GM19351 (cell line): Measurements from ENCODE around the gene GRID1.

Experiments used
- ATAC-seq: cut with Tn5 transposase; IDR thresholded peaks from one replicate; pipeline ENCODE4 v1.9.1; 2021; ENCODE audit warnings: mild to moderate bottlenecking, moderate library complexity; ENCODE audit not compliant: unreplicated experiment

The GRID1 gene

DNA sequence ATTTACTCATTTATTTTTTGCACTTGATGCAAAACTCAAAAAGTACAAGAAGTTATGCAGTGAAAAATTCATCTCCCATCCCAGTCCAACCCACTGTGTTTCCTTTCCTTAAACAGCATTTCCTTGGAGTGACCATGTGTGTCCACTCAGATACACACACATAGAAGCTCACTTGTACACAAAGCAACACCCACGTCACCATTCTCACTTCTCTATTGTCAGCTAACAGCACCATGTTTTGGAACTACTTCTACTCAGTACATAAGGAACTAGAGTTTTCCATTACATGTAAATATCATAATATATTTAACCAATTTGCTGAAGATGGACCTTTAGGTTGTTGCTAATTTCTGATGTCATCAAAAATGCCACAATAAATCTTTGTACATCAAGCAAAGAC, 167.6 kb downstream of the GRID1 start:
- no peak for ATAC-seq

DNA sequence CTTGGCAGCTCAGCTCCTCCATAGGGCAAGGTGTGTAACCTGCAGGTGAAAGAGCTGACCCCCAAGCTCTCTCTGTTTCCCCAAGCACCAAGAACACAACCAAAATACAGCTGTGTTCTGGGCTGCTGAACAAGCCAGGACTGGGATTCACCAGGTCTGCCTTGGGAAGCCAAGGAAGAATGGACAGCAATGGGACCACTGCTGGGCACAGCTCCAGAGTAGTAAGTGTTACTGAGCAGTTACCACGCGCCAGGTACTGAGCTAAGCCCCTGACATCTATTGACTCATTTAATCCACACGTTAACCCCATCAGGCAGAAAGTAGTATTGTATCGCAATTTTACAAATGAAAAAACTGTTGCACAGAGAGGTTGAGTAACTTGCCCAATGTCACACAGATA, 168.3 kb downstream of the GRID1 start:
- ATAC-seq = no peak

DNA sequence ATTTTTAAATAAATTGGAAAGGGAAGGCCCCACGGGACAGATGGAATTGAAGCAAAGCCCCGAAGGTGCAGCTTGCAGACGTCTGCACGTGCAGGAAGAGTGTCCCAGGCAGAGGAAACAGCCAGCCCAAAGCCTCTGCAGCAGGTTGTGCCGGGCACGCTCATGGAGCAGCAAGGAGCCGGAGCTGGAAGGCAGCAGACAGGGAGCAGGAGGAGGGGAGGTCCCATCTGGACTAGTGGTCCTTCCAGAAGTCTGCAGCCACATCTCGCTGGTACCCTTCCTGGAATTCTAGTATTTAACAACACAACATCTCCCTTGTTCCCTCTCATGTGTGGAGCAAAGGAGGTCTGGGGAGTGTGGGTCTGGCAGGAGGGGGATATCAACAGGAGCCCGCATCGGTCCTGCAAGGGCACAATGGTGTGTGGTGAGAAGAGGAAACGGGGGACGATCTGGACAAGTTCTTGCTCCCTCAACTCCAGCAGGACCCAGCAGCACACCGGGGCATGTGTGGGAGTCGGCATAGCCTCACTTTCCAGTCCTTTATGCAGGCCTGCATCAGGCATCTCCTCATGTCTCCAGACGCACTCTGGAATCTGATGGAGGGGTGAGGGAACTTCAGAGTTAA, 169.3 kb downstream of the GRID1 start:
- no peak for ATAC-seq

DNA sequence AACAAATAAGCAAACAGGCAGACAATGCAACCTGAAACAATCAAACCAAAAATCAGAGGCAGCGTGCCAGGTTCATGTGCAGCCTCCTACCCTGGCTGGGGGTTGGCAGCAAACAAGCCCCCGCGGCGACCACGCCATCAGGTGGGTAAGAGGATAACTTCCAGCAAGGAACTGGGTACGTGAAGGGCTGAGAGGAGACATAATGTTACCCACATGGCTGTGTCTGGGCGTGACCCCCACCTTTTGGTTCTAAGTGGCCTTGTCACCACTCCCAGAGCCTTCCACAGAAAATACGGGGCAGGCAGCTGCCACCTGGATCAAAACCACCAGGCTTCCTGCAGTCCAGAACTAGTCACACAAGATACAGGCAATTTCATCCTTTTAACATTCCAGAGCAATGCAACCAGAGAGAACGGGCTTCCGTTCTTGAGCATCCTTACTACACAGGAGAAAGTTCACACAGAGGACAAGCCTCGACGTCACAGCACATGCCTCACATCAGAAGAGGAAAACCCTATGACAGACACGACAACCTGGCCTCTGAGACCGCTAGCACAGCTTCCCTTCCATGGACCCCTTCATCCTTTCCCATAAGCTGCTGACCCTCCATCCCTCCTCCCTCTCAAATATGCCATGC, 171.0 kb downstream of the GRID1 start:
- ATAC-seq = no peak

DNA sequence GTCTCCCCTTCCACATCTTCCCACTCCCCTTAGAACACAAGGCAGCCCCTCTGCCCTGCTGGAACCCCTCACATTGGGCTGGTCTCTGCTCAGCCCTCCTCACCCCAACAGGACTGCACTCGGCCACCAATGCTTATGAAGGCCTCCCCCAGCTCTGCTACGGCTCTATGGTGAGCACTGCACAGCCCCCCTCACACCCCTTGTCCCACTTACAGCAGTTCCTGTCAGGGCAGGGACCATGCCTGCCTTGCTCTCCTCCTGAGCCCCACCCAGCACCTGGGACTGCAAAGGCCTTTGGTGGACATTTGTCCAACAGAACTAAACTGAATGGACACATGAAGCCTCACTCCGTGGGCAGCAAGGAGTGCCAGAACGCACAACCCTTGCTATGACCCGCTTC, 171.9 kb downstream of the GRID1 start:
- no peak for ATAC-seq

DNA sequence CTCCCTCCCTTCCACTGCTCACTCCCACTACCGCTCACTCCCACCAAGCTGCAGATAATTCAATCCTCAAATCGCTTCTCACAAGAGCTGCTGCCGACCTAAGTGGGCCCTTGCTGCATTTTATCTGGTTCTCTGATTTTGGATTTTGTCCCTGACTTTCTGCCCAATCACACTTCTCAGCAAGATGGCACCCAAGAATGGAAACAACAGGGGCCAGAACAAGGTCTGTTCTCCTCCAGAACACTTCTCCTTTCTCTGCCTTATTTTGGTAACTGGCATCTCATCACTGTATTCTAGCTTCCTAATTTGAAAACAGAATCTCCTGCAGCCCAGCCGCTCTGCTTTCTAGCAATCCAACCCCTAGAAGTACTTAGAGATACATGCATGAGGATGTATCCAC, 172.8 kb downstream of the GRID1 start:
- ATAC-seq = no peak

DNA sequence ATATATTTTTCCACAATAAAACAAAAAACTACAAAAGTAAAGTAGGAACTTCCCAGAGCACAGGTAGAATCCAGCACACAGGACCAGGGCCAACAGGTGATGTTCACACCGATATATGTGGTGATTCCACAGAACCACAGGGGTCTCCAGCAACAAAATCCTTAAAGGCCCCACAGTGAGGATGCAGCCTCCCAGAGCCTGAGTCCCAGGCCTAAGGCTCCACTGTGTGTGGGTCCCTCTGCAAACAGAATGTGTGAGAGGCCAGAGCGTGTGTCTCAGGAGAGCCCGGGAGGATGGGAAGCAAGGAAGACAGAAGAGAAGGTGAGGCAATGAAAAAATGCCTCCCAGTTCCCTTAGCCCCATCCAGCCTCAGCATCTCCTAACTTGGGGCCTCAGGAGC, 173.9 kb downstream of the GRID1 start:
- ATAC-seq = no peak

DNA sequence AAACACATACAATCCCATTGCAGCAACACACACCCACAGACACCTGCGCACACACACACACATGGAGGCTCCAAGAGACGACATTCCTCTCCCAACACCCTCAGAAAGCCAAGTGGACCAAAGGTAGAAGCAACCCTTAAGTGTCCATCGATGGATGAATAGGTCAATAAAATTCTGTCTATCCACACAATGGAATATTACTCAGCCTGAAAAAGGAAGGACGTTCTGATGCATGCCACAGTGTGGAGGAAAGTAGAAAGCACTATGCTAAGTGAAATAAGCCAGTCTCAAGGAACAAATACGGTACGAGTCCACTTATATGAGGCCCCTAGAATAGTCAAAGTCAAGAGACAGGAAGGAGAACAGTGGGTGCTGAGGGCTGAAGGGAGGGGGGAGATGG, 174.4 kb downstream of the GRID1 start:
- no peak for ATAC-seq

DNA sequence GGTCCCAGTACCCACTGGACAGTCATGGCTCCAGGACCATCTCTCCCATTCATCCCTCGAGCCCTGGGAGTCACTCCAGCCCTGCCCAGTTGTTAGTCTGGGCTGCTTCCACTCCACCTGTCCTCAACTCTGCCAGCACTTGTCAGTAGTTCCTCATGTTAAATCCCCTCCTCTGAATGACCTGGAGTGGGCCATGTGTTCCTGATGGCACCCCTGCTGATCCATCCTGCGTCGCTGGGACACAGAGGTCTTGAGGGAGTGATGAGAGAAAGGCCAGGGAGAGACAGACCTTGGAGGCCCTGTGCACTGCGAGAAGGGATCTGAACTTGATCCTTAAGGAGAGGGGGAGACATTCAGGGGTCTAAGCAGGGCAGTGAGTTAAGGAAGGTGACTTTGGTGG, 174.9 kb downstream of the GRID1 start:
- ATAC-seq = no peak

DNA sequence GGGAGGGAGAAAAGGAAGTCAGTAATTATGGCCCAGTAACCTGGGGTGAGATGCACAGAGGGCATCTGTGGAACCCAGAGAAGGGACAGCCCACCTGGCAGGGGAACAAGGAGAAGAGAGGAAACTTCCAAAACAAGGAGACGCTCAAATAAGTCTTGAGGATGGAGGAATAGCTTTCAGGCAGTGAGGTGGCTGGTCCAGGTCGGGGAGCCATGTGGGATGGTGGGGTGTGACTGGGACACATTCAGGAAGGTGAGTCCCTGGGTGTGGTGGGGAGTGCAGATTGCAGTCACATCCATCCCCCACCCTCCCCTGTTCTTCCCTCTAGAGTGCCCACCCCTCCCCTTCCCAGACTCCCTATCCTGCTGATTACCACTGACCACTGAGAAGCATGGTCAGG, 175.4 kb downstream of the GRID1 start:
- ATAC-seq = no peak

DNA sequence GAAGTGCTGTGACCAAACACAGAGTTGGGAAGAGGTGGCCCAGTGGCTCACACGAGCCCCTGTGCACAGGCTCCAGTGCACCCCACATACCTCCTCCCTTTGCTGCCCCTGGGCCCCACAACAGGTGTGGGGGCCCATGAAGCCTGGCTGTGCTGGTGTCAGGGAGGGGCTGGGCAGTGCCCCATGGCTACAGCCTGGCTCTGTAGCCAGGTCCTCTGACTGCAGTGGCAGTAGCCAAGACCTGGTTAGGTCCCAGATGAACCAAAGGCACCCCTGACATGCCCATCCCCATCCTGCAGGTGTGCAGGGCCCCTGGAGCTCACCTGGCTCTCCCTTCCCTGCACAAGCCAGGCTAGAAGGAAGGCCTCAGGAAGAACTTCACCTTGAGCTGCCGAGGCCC, 176.3 kb downstream of the GRID1 start:
- no peak for ATAC-seq

DNA sequence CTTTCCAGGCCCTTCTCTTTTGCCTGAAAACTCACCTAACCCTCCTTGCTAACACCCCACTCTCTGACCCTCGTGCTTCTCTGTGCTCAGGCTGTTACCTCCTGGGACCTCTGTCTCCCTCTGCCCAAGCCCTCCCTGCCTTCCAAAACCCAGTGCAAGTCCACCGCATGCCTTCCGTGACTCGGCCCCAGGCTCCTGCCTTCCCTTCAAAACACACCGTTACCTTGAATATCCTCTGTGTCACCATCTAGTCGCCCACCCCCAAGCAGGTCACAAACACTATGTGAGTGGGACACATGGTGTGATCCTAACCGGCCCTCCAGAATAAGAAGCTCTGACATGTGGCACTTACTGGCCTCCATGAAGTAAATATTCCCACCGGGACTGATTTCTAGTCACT, 176.7 kb downstream of the GRID1 start:
- no peak for ATAC-seq

DNA sequence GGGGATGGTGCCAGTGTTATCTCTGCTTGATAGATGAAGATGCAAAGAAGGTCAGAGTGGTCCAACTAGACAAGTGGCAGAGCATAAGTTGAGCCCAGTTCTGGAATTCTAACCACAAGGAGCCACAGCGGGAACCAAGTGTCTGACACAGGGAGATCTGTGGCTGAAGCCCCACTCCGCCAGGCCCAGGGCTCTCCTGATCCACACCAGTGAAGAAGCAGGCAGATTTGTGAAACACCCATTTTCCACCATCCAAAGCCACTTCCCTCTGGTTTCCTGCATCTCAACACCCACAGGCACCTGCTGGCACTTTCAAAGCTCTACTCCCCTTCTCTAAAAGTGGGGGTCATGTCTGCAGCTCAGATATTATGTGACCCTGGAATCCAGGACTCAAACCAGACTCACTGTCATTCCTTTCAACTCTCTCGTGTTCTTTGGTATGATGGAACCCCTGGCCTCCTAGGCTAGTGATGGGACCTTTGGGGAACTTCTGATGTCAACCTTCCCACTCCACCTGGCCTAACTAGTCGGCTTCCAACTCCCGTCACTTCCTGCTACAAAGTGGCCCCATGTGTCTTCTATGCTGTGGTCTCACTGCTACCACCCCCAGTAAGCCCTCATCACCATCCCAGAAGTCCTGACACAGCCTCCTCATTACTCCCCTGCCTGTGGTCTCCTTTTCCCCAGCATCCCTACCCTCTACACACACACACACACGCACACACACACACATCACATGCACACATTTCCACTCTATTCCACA, 177.6 kb downstream of the GRID1 start:
- no peak for ATAC-seq

DNA sequence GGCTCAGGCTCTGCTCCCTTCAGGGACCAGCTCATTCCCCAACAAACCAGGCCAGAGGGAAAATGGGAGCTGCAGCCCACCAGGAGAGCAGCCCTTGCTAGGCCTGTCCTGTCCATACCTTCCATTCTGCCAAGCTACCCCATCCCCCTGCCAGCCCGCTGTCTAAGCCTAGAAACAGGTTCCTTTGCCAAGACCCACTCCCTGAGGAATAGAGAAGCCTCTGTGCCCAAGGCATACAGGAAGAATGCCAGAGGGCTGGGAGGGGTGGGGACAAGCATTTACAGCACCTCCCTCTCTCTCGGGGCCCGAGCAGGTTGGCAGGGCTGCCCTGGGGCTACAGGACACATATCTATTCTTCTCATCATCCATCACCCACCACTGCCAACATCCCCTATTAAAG, 178.3 kb downstream of the GRID1 start:
- no peak for ATAC-seq

DNA sequence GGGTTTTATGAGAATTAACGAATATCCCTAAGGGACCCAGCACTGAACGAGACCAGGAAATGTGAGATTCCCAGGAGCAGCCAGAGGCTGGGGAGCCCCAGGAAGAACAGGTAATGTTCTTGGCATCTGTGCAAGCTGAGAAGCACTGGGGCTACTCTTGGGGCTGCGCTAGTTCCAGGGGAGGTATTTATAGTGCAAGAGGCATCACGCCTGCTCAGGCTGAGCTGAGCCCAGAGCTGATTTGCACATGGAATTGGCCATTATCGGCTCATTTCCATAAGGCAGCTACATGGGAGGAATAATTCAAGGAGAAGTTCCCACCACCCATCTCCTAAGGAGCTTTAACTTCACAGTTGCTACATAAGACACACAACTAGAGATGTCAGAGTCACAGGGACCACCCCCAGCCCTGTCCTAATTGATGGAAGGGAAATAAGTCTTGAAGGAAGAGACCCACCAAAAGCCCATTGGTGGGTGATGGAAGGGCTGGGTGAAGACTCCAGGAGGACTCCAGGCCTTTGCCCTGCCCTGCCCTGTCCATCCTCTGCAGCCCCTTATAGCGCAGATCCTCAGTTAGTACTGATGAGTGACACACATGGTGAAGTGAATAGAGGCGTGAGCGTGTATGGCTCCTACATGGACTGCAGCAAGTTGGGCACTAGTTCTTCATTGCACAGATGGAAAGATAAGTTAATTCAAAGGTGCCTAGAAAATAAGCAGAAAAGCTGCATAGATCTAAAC, 178.9 kb downstream of the GRID1 start:
- no peak for ATAC-seq

DNA sequence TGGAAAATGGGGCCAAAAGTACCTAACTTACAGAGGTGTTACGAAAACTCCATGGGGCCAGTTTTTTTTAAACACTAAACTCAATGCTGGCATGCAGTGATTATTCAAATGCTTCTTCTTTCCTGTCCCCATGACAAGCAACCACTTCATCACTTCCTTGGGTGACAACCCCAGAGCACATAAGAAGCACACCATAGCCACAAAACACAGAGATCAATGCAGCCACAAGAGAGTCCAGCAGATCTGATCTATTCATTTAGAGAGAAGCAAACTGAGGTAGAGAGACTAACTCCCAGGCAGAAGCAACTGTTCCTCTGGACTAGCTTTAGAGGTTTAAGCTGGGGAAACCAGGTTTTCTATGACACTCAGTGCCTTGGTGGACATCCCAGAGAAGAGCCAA, 180.0 kb downstream of the GRID1 start:
- no peak for ATAC-seq

DNA sequence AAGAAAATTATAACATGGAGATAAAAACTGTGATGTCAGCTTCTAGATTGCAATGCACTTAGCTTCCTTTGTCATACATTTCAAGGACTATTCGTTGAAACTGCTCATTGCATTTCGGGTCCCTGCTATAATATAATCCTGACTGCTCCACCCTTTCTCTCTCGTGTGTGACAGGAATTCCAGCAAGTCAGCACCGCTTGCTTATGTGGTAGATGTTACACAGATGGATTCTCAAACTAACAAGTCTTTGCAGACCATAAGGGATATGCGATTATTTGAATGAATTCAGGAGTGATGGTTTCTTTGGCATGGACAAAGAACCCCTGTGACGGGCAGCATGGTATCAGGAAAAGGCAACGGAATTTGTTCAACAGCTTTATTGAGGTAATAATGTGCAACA, 184.0 kb downstream of the GRID1 start:
- ATAC-seq = no peak

DNA sequence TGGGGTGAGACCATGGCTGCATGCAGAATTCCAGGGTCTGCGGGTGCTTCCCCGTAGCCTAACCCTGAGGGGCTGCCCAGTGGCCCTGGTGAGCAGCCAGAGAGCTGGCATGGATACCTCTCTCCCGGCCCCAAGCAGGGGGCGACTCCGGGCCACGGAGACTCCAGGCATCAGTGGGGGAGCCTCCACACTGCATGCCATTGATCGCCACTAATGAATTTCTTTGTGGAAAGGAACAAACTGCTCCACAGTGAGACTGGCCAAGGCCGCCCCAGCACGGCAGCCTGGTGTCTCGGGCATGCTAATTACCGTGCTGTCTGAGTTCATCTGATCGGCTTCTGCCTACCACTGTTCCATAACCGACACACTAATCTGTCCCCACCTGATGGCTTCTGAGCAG, 184.4 kb downstream of the GRID1 start:
- no peak for ATAC-seq

DNA sequence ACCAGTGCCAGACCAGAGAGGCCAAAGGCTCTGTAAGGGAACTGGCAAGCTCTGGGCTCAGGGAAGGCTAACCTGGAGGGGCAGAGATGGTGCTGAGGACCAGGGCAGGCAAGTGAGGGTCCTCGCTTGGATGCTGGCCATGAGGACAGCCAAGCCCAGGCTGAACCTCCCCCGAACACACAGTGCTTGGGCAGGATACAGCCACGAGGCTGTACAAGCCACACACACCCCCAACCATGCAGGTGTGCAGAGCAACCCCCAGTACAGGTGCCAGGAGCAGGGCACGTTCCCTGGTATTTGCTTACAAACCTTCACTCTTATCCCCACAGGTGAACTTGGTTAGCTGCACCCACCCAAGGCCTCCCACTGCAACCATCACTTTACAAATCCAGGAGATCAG, 185.7 kb downstream of the GRID1 start:
- no peak for ATAC-seq

DNA sequence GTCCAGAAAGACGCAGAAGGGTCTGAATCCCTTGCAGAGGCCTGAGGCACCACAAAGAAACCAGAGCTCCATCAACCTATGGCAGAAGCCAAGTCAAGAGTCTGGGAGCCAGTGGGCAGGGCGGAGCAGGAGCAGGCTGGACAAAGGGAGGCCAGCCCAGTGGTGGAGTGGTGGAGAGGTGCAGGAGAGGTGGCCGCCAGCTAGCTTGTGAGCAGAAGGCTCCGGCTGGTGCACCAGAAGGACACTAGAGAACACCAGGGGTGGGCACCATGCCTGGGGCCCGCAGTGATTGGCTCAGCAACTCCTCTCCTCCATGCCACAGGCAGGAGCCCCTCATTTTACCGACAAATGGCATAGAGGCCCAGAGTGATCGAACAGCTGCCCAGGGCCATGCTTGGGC, 186.6 kb downstream of the GRID1 start:
- no peak for ATAC-seq

DNA sequence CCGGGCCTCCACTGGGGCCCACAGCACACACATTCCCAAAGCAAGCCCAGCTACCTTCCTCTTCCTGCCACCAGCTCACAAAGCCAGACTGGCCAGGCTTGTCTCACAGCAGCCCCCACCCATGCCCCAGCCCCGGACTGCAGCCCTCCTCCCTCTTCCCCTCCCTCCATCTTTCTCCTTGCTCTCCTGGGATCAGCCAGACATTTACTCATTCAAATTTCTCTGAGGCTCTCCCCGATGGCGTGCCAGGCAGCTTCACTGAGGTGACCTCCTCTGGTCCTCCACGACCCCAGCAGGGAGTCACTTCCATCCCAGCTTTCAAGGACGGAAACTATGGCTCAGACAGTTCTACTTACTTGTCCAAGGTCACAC, 187.5 kb downstream of the GRID1 start:
- no peak for ATAC-seq
